HEK293 (cell line): ENCODE data around the gene NXT2.
"Not testable (repeated sequence)": the region's sequence is repeated elsewhere in the genome, so short reads cannot be mapped to it uniquely, and the experiment has no call there.

ENCODE experiments used
- CTCF ChIA-PET: fragments of 350-600 bp; formaldehyde crosslinking; extraction: SDS; loops from one replicate; lab custom pipeline; 2021; ENCODE audit warnings: antibody characterized with exemption; lab: Yijun Ruan, JAX
- POLR2A ChIA-PET: fragments of 300-600 bp; formaldehyde crosslinking; extraction: SDS; loops from one replicate; lab custom pipeline; 2020; ENCODE audit warnings: antibody characterized with exemption, inconsistent platforms; lab: Yijun Ruan, JAX
- H3K27ac ChIP-seq: fragments of 200-500 bp; sonication (Bioruptor generic); 2 replicates; pipeline ENCODE4 v1.5.1; 2014; ENCODE audit warnings: low read depth, low read length, control low read depth, inconsistent platforms; ENCODE audit errors: extremely low read depth
- H3K36me3 ChIP-seq, 2 experiments: fragments of 200-500 bp in 1 of 2; sonication (Bioruptor generic) in 1 of 2; 1 replicate in 1 of 2; 2 replicates in 1 of 2; pipeline ENCODE4 v1.5.1; 2014 to 2017; ENCODE audit warnings: inconsistent platforms in 2 of 2, low read length in 2 of 2; ENCODE audit not compliant: control insufficient read depth in 2 of 2, insufficient read depth in 1 of 2
- H3K4me1 ChIP-seq: fragments of 200-500 bp; sonication (Bioruptor generic); 2 replicates; pipeline ENCODE4 v1.5.1; 2014; ENCODE audit warnings: mild to moderate bottlenecking, low read length, inconsistent platforms; ENCODE audit not compliant: control insufficient read depth, insufficient read depth
- H3K4me3 ChIP-seq: 2 replicates; pipeline ENCODE4 v1.5.1; 2011; ENCODE audit warnings: low read depth, mild to moderate bottlenecking, control low read depth, low read length, moderate library complexity
- H3K9me3 ChIP-seq: fragments of 200-500 bp; sonication (Bioruptor generic); 2 replicates; pipeline ENCODE4 v1.5.1; 2014; ENCODE audit warnings: low read depth, low read length, inconsistent platforms; ENCODE audit not compliant: control insufficient read depth, insufficient read depth
- HOXD13 ChIP-seq: sonication (generic); formaldehyde crosslinking; IDR thresholded peaks from 2 replicates; pipeline ENCODE4 v1.8.0; 2022; ENCODE audit warnings: missing genetic modification reagents, borderline replicate concordance
- IKZF3 ChIP-seq: fragments of 450-650 bp; IDR thresholded peaks from 2 replicates; pipeline ENCODE4 v1.5.0; 2018; ENCODE audit warnings: missing biosample characterization, mild to moderate bottlenecking, missing genetic modification characterization, moderate library complexity
- KLF8 ChIP-seq: fragments of 450-650 bp; formaldehyde crosslinking; IDR thresholded peaks from 2 replicates; pipeline ENCODE4 v1.5.1; 2016; ENCODE audit warnings: missing biosample characterization, missing genetic modification characterization
- SETDB1 ChIP-seq: IDR thresholded peaks from one replicate; pipeline ENCODE4 v1.6.1; 2017; ENCODE audit warnings: mild to moderate bottlenecking, low read length, moderate library complexity, mixed read lengths; ENCODE audit not compliant: insufficient read length
- SP3 ChIP-seq: fragments of 450-650 bp; formaldehyde crosslinking; IDR thresholded peaks from 2 replicates; pipeline ENCODE4 v1.5.1; 2016; ENCODE audit warnings: missing biosample characterization, missing genetic modification characterization
- TCF7L2 ChIP-seq: IDR thresholded peaks from 2 replicates; pipeline ENCODE4 v1.6.1; 2011; ENCODE audit warnings: low read depth, mild to moderate bottlenecking, inconsistent platforms, low read length, moderate library complexity, borderline replicate concordance
- ZBTB1 ChIP-seq: fragments of 450-650 bp; formaldehyde crosslinking; IDR thresholded peaks from 2 replicates; pipeline ENCODE4 v1.5.1; 2016; ENCODE audit warnings: missing biosample characterization, missing genetic modification characterization
- ZBTB21 ChIP-seq: fragments of 450-650 bp; formaldehyde crosslinking; IDR thresholded peaks from 2 replicates; pipeline ENCODE4 v1.5.1; 2017; ENCODE audit warnings: missing biosample characterization, missing genetic modification characterization
- ZNF146 ChIP-seq: fragments of 450-650 bp; formaldehyde crosslinking; IDR thresholded peaks from 2 replicates; pipeline ENCODE4 v1.5.1; 2016; ENCODE audit warnings: missing biosample characterization, missing genetic modification characterization
- ZNF248 ChIP-seq: fragments of 450-650 bp; formaldehyde crosslinking; IDR thresholded peaks from 2 replicates; pipeline ENCODE4 v1.5.1; 2017; ENCODE audit warnings: missing biosample characterization, missing genetic modification characterization
- ZNF280D ChIP-seq: fragments of 450-650 bp; formaldehyde crosslinking; IDR thresholded peaks from 2 replicates; pipeline ENCODE4 v1.5.1; 2016; ENCODE audit warnings: missing biosample characterization, missing genetic modification characterization
- ZNF341 ChIP-seq: fragments of 450-650 bp; formaldehyde crosslinking; IDR thresholded peaks from 2 replicates; pipeline ENCODE4; 2016; ENCODE audit warnings: low read depth, missing biosample characterization, missing genetic modification characterization
- ZNF362 ChIP-seq: fragments of 450-650 bp; formaldehyde crosslinking; IDR thresholded peaks from 2 replicates; pipeline ENCODE4 v1.5.1; 2016; ENCODE audit warnings: missing biosample characterization, missing genetic modification characterization
- ZNF37A ChIP-seq: fragments of 450-650 bp; IDR thresholded peaks from 2 replicates; pipeline ENCODE4 v1.5.1; 2018; ENCODE audit warnings: missing biosample characterization, missing genetic modification characterization
- ZNF560 ChIP-seq: fragments of 450-650 bp; formaldehyde crosslinking; IDR thresholded peaks from 2 replicates; pipeline ENCODE4 v1.5.1; 2017; ENCODE audit warnings: missing biosample characterization, missing genetic modification characterization, borderline replicate concordance
- ZNF561 ChIP-seq: fragments of 450-650 bp; IDR thresholded peaks from 2 replicates; pipeline ENCODE4 v1.5.1; 2018; ENCODE audit warnings: missing biosample characterization, missing genetic modification characterization, borderline replicate concordance
- ZNF621 ChIP-seq: fragments of 450-650 bp; formaldehyde crosslinking; IDR thresholded peaks from 2 replicates; pipeline ENCODE4 v1.5.1; 2017; ENCODE audit warnings: missing biosample characterization, missing genetic modification characterization
- ZNF701 ChIP-seq: fragments of 450-650 bp; formaldehyde crosslinking; IDR thresholded peaks from 2 replicates; pipeline ENCODE4 v1.5.1; 2016; ENCODE audit warnings: missing biosample characterization, missing genetic modification characterization
- ZNF768 ChIP-seq: fragments of 450-650 bp; formaldehyde crosslinking; IDR thresholded peaks from 2 replicates; pipeline ENCODE4 v1.5.1; 2018; ENCODE audit warnings: missing biosample characterization, mild to moderate bottlenecking, missing genetic modification characterization
- ZNF830 ChIP-seq: fragments of 450-650 bp; IDR thresholded peaks from 2 replicates; pipeline ENCODE4 v1.5.0; 2018; ENCODE audit warnings: missing biosample characterization, missing genetic modification characterization, low read depth, mild to moderate bottlenecking, moderate library complexity
- ZSCAN18 ChIP-seq: fragments of 450-650 bp; formaldehyde crosslinking; IDR thresholded peaks from 2 replicates; pipeline ENCODE4 v1.5.1; 2016; ENCODE audit warnings: missing biosample characterization, missing genetic modification characterization
- ZSCAN5A ChIP-seq: fragments of 450-650 bp; formaldehyde crosslinking; IDR thresholded peaks from 2 replicates; pipeline ENCODE4 v1.5.1; 2016; ENCODE audit warnings: missing biosample characterization, missing genetic modification characterization

NXT2 gene

GRCh38 chrX:109537324-109537665, 651 bp downstream of the NXT2 start (continued):
- TF ChIP-seq ZNF248 (tag by site-specific recombination), result no peak
- TF ChIP-seq SP3 (tag by site-specific recombination), result no peak
- no peak for TF ChIP-seq ZBTB1 (tag by site-specific recombination)
- TF ChIP-seq IKZF3, result no peak
- no peak for TF ChIP-seq TCF7L2
- no peak for TF ChIP-seq ZNF341
- TF ChIP-seq HOXD13 (CRISPR knock-in tag), result no peak

GRCh38 chrX:109539007-109539406, 2.4 kb downstream of the NXT2 start:
- H3K27ac ChIP-seq, H3K36me3 ChIP-seq, H3K4me3 ChIP-seq, H3K4me1 ChIP-seq, H3K9me3 ChIP-seq, POLR2A ChIA-PET: not testable (repeated sequence)
- CTCF ChIA-PET, result interaction anchor here (0.7 to 3.1 kb wide), 2 partner anchors 35 to 93 kb away, joined by 4 to 9 read pairs; no protein-coding TSS in a partner anchor
- peak; percentile 95 for TF ChIP-seq ZNF146
- peak; percentile 61; the same call in 1 of the 2 replicates for TF ChIP-seq ZNF280D (tag by site-specific recombination)

GRCh38 chrX:109553862-109554261, 17.2 kb downstream of the NXT2 start:
- POLR2A ChIA-PET, result no interaction called here
- TF ChIP-seq ZNF37A (tag by site-specific recombination) (no peak), SETDB1 (peak; percentile 91), ZNF701 (tag by site-specific recombination) (no peak), ZNF362 (tag by site-specific recombination) (no peak), ZNF560 (tag by site-specific recombination) (no peak), ZNF341 (no peak)
- CTCF ChIA-PET, result no interaction called here

GRCh38 chrX:109576083-109576482, 39.4 kb downstream of the NXT2 start:
- H3K9me3 ChIP-seq, H3K27ac ChIP-seq, POLR2A ChIA-PET, H3K4me1 ChIP-seq, H3K36me3 ChIP-seq, H3K4me3 ChIP-seq, CTCF ChIA-PET: not testable (repeated sequence)

More at GRCh38 chrX:109553862-109554261, 17.2 kb downstream of the NXT2 start:
- Histone ChIP-seq H3K4me1 (no peaks in the 10 kb centered on the region), H3K36me3 (no peaks in the 10 kb centered on the region), H3K27ac (no peak overlapping the region), H3K9me3 (no peaks in the 10 kb centered on the region), H3K4me3 (no peak overlapping the region)

GRCh38 chrX:109577055-109577454, 40.4 kb downstream of the NXT2 start:
- Histone ChIP-seq H3K36me3 (no peaks in the 10 kb centered on the region), H3K27ac (no peak overlapping the region), H3K9me3 (no peaks in the 10 kb centered on the region), H3K4me3 (no peak overlapping the region), H3K4me1 (no peaks in the 10 kb centered on the region)
- ChIA-PET POLR2A (no interaction called here), CTCF (no interaction called here)
- TF ChIP-seq ZNF768, result no peak
- TF ChIP-seq ZSCAN5A (tag by site-specific recombination), result no peak
- no peak for TF ChIP-seq KLF8 (tag by site-specific recombination)
- no peak for TF ChIP-seq ZBTB21 (tag by site-specific recombination)
- no peak for TF ChIP-seq ZNF830 (tag by site-specific recombination)
- no peak for TF ChIP-seq ZSCAN18
- no peak for TF ChIP-seq ZNF561 (tag by site-specific recombination)
- TF ChIP-seq ZNF621 (tag by site-specific recombination), result no peak
